ENCODE results near the gene CNTN5. TPM values are rescaled to one million over a fixed set of nuclear protein-coding genes. Genes with fewer than 3 reads are reported as not detected.

Gene CNTN5
- total RNA-seq: 1 to 10 TPM in 1 of 2 donors, under 1 TPM in 1; 0.85 to 4.2 TPM

DNA sequence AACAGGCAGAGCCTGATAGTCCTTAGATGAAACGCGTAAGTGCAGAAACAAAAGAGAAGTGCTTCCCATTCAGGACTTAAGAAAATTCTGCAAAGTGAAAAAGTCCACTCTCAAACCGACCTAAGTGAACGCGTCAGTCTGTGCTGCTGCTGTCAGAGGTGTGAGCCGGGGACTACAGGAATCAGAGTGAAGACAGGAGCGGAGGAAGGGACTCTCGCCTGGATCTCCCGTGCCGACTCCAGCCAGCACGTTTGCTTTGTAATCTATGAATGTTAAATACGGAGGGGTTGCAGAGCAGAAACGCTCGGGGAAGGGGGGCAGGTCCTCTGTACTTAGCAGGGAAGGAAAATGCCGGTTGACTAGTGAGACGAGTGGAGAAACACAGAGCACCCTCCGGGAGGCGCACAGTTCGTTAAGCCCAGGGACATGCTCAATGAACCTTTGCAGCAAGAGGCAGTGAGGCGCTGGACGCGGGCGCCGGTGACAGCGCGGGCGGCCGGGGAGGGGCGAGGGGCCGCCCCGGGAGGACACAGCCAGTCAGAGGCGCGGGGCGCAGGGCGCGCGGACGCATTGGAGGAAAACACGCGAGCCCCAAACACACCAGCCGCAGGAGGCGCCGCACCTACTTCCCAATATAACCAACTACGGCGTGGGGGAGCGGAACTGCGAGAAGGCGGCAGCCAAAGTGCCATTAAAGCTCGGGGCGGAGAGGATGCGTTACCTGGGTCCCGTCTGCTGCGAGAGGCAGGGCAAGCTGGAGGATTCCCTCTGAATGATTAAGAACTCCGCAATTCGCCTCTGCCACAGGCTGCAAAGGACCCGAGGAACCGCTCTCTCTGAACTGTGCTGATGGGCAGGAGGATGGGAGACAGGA lies at the start of gene CNTN5:
Gene CNTN5 (plus strand): TSS at position 598 of the 874 bp plus-strand sequence.
- H3K4me1 ChIP-seq (ENCODE audit: control insufficient read depth in 1 of 2, low read depth in 2 of 2): no peaks in the 10 kb centered on the region
- TF ChIP-seq, protein P1, sequence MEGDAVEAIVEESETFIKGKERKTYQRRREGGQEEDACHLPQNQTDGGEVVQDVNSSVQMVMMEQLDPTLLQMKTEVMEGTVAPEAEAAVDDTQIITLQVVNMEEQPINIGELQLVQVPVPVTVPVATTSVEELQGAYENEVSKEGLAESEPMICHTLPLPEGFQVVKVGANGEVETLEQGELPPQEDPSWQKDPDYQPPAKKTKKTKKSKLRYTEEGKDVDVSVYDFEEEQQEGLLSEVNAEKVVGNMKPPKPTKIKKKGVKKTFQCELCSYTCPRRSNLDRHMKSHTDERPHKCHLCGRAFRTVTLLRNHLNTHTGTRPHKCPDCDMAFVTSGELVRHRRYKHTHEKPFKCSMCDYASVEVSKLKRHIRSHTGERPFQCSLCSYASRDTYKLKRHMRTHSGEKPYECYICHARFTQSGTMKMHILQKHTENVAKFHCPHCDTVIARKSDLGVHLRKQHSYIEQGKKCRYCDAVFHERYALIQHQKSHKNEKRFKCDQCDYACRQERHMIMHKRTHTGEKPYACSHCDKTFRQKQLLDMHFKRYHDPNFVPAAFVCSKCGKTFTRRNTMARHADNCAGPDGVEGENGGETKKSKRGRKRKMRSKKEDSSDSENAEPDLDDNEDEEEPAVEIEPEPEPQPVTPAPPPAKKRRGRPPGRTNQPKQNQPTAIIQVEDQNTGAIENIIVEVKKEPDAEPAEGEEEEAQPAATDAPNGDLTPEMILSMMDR (IDR thresholded peaks at IDR 0.05): no peak
- peak within 1 kb of the TSS; percentile 70 for H3K4me3 ChIP-seq
- ATAC-seq (ENCODE audit: insufficient number of reproducible peaks, low FRiP score, low read depth) (no peak), DNase-seq (ENCODE audit: low spot score) (no peak)
- no peaks in the 10 kb centered on the region for H3K27me3 ChIP-seq (replicated peaks; ENCODE audit: insufficient read depth)
- no peaks in the 10 kb centered on the region for H3K36me3 ChIP-seq
- no peaks in the 10 kb centered on the region for H3K9me3 ChIP-seq
- H3K27ac ChIP-seq: no peak within 1 kb of the TSS

DNA sequence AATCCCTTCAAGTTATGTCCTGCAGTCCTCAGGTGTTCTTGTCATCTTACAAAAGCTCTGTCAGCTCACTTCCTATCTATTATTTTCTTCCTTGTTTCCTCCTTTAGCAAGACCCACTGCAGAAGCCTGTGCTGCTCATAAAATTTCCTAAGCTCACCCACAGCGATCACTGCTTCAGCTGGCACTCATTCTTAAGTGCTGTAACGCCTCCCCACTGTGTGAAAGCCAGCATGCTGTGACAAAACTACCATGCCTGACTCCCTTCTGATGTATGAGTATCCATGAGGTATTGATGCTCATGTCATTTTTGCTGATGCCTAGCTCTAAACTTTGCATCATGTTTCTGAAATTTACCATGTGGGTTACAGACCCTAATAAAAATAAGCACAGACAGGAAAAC lies 41.5 kb upstream of the CNTN5 start:
- no peaks in the 10 kb centered on the region for H3K36me3 ChIP-seq
- peaks cover 2% of the 10 kb centered on the region for H3K9me3 ChIP-seq
- H3K4me3 ChIP-seq: no peak overlapping the region
- H3K27ac ChIP-seq: no peak overlapping the region
- H3K4me1 ChIP-seq (ENCODE audit: control insufficient read depth in 1 of 2, low read depth in 2 of 2): no peaks in the 10 kb centered on the region
- TF ChIP-seq, protein P1 (IDR thresholded peaks at IDR 0.05): no peak
- no peak for DNase-seq (ENCODE audit: low spot score)
- no peaks in the 10 kb centered on the region for H3K27me3 ChIP-seq (replicated peaks; ENCODE audit: insufficient read depth)
- no peak for ATAC-seq (ENCODE audit: insufficient number of reproducible peaks, low FRiP score, low read depth)

DNA sequence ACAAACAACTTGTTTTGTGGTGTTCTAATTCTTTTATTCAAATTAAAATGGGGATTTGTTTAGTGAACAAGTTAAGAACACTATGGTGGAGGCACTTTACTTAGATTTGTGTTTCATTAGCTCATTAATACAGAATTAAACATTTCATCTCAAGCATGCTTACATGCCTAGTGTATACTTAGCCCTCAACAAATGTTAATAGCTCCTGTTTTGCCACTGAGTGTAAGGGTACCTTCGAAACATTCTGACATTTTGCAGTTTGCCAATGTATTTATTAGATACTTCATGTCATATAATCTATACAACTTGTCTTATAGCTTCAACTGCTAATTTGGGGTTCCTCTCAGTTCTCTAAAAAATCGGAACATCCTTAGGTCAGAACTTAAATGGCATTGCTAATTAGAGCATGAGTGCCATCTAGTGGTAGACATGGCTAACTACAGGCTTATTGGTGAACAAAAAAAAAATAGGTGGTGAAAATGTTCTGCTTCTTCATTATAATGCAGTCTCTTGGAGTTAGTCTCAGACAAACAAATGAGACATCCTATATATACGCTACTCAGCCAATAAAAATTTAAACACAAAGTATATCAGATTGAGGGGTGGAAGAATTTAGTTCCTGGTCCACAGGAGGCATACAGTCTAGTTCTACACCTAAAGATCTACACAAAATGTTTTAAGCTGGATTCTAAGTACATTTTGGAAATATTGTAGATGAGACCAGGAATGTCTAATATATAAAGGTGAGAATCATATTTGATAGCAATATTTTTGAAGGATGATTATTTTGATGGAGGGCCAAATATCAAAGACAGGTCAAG lies 4.9 kb upstream of the CNTN5 start:
- H3K9me3 ChIP-seq: no peaks in the 10 kb centered on the region
- TF ChIP-seq, protein P1 (IDR thresholded peaks at IDR 0.05): peak; percentile 85
- no peak overlapping the region for H3K27ac ChIP-seq
- no peaks in the 10 kb centered on the region for H3K4me1 ChIP-seq (ENCODE audit: control insufficient read depth in 1 of 2, low read depth in 2 of 2)
- no peaks in the 10 kb centered on the region for H3K36me3 ChIP-seq
- no peak for DNase-seq (ENCODE audit: low spot score)
- H3K4me3 ChIP-seq: no peak overlapping the region
- ATAC-seq (ENCODE audit: insufficient number of reproducible peaks, low FRiP score, low read depth): no peak
- H3K27me3 ChIP-seq (replicated peaks; ENCODE audit: insufficient read depth): no peaks in the 10 kb centered on the region

DNA sequence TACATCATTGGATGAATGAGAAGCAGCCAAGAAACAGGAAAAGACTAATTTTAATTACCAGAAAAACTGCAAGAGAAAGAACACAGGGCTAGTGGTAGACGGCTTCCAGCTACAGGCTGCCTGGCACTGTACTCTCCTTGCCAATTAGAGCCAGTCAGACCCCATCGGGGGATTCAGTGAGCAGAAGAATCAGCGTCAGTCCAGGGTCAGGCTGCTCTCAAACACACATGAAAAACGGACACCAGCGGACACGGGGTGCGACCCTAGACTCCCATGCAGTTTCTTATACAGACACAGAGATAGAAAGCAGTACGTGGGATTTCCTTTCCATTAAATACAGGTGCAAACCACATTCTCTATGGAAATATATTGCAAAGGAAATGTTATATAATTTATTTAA lies 1.1 kb upstream of the CNTN5 start:
- Histone ChIP-seq H3K4me3 (peak overlapping the region; percentile 70), H3K4me1 (ENCODE audit: control insufficient read depth in 1 of 2, low read depth in 2 of 2) (no peaks in the 10 kb centered on the region), H3K27me3 (replicated peaks; ENCODE audit: insufficient read depth) (no peaks in the 10 kb centered on the region), H3K36me3 (no peaks in the 10 kb centered on the region), H3K9me3 (no peaks in the 10 kb centered on the region), H3K27ac (no peak overlapping the region)
- no peak for ATAC-seq (ENCODE audit: insufficient number of reproducible peaks, low FRiP score, low read depth)
- no peak for DNase-seq (ENCODE audit: low spot score)
- TF ChIP-seq, protein P1 (IDR thresholded peaks at IDR 0.05): no peak

DNA sequence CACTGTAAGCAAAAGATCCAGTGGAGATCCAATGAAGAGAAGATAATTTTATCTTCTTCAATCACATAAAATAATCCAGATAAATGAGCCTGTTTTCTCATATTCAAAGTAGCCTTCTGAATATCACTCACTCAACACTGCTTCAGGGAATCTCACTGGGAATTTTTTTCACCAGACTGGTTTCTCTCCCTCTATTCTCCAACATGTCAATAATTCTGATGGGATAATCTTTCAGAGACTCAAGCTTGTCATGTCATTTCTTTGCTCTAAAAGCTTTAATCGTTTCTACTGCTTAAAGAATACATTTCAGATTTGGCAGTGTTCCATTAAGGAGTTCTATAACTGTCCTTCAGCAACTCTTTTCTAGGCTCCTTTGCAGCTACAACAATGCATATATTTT lies 16.3 kb downstream of the CNTN5 start:
- no peaks in the 10 kb centered on the region for H3K36me3 ChIP-seq
- TF ChIP-seq, protein P1 (IDR thresholded peaks at IDR 0.05): no peak
- ATAC-seq (ENCODE audit: insufficient number of reproducible peaks, low FRiP score, low read depth): no peak
- no peaks in the 10 kb centered on the region for H3K27me3 ChIP-seq (replicated peaks; ENCODE audit: insufficient read depth)
- no peak overlapping the region for H3K27ac ChIP-seq
- no peak for DNase-seq (ENCODE audit: low spot score)
- H3K4me3 ChIP-seq: no peak overlapping the region
- H3K9me3 ChIP-seq: no peaks in the 10 kb centered on the region
- no peaks in the 10 kb centered on the region for H3K4me1 ChIP-seq (ENCODE audit: control insufficient read depth in 1 of 2, low read depth in 2 of 2)

Data from thoracic aorta (tissue), 2 donors.